ENCODE data around the gene ITPK1.

The ITPK1 gene

DNA sequence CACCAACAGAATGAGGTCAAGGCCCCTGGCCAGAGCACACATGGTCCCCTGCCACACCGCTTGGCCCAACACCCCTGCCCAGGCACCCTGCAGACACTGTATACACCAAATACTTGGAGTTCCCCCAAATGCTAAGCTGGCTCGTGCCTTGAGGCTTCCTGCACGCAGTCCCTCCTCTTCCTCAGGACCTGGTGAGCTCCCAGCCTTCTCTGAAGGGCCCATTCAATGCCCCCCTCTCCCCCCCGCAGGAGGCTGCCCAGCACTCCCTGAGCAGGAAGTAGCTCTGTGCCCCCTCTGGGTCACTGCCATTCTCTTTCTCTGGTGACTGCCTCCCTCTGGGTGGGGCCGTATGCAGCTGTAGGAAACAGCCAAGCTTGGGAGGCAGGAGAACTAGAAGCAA lies 75.3 kb downstream of the ITPK1 start:
- DNase-seq: no peak

DNA sequence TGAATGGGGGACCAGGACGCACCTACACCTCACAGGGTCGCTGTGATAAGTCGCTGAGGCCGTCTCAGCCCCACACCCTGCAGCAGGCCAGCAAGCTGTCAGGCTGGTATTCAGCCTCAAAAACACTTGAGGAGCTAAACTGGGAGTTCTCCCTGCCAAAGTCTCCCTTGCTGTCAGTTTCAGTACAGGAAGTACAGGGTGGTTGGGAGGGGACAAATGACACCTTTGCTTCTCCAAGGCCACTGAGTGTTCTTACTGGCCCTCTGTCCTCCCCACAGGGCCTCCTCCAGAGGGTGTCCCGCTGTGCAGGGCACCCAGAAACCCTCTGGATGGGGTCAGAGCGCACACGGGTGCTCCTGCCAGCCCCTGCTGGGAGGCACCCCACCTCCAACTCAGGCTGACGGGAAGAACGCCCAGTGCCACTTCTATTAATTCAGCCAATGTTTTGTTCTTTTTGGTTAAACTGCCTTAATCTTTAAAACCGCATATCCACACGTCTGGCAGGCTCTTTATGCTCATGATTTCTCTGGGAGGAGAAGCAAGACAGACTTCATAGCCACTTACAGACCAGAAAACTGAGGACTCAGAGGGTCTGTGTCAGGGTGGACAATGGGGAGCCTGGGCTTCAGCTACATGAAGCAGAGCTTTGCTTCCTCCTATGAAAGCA lies 75.9 kb downstream of the ITPK1 start:
- DNase-seq: no peak

DNA sequence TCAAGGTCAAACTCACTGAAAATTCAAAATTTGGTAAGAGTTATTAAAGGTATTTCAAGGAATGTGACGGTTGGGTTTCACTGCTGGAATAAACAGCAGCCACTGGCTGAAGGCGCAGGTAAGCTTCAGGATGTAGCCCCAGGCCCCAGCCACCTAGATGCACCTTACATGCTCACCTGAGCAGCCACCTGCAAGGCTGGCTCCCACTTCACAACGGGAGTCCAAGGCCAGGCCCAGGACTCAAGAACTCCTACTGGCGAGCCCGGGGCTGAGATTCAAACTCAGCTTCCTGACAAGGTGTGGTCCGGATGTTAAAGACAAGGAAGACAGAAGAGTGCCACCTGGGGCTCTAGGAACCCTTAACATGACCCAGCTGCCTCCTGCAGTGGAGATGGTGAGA lies 78.4 kb downstream of the ITPK1 start:
- no peak for DNase-seq

DNA sequence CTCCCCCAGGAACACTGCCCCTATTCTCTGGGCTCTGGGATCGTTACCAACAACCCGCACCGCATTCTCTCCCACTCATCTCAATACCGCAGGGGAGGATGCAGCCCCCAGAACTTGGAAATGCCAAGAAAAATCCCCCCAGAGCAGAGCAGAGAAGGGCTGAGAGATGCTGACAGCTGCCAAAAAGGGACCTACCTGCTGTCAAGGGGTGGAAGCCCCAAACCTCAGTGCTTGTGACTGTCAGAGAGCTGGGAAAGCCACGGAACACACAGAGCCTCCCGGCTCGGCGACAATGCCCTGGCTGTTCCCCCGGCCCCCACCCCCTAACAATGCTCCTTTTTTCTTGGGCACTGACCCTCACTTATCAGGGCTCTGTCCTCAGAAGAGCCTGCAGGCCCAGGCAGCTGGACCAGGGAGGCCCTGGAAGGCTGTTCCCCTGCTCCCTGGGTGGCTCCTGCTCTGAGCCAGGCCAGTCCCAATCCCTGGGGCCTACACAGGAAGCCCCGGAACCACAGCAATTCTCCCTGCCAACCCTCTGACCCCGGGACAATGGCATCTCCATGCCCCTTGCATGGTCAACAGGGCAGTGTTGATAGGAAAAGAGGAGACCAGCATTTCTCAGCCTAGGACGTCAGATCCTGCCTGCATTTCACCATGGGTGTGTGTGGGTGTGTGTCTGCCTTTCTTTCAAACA lies 78.9 kb downstream of the ITPK1 start:
- DNase-seq: no peak

DNA sequence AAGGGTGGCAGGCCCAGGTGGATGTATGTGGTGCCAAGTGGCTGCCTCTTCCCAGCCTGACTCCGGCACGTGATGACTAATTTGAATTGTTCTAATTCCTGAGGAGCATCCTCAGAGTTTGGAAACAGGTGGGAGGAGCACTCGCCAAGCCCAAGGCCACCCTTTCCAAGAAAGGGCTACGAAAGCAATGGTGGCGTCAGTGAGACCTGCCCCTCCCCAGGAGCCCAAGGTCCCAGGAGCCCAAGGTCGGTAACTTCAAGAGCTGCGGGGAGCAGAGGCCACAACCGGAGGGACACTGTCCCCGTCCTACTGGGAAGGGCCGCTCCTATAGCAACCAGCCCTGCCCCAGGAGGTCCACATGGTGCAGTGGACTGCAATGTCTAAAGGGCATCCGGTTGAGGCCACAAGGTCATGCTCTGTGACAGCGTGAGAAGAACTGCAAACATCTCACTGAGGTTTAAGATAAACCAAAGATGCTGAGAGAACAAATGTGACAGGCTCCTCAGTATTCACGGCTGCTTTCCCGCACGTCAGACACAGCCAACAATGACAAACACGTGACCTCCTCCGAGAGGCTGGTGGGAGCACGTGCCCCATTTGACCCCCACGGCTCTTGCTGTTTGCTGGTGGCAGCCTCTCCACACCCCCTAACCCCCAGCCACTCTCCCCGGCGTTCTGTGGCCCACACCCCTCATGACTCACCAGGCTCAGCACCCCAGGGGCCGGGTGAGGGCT lies 79.6 kb downstream of the ITPK1 start:
- no peak for DNase-seq

DNA sequence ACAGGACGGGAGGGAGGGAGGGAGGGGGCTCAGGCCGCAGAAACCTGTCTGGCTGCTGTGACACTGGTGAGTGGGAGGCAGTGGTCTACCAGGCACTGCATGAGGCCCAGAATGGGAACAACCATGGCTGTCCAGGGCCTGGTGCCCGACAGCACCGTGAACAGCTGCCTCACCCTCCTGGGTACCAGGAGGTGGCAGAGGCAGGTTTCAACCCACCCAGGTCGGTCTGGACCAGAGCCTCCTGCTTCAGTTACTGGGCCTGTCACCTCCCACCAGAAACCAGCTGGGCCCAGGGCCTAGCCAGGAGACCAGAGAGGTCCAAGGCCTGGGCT lies 80.2 kb downstream of the ITPK1 start:
- no peak for DNase-seq

DNA sequence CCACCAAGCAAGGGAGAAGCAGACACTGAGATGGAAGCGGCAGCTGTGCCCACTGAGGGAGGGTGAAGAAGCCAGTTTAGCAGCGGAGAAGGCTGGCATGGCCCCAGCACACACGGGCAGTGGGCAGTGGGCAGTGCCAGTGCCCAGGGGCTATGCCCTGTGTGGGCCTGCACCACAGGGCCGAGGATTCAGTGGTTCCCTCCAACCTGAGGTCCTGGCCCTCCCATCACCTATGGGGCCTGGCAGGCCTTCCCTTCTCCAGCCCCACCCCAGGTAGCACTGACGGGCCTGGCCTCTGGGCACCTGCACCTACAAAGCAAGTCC lies 81.1 kb downstream of the ITPK1 start:
- DNase-seq: no peak

DNA sequence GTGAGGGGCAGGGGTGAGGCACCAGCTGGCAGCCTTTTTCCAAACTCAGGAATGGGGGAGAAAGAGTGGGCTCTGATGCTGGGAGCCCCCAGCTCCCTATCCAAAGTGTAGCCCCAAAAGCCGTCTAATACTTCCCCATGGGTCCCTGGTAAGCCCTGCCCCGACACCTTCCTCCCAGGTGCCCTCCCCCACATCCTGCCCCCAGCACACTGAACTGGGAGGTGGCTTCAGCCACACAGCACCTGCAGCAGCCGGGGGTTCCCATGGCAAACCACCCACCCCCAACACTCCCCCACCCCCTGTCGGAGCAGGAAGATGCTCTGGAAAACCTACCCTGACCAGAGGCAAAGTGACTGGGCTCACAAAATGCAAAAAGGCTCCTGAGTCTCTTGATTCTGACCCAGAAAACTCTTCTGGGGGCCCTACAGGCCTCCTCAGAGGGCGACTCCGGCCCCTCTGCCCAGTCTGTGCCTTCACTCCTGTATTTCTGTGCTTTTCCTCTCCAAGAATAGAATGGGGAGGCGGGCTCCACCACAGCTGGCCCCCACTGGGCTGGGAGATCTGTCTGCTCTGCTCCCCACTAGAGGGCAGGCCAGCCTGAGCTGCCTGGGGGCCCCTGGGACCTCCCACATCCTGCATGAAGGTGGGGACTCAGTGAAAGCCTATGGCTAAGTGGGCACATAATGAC lies 81.6 kb downstream of the ITPK1 start:
- peak; percentile 10 for DNase-seq

DNA sequence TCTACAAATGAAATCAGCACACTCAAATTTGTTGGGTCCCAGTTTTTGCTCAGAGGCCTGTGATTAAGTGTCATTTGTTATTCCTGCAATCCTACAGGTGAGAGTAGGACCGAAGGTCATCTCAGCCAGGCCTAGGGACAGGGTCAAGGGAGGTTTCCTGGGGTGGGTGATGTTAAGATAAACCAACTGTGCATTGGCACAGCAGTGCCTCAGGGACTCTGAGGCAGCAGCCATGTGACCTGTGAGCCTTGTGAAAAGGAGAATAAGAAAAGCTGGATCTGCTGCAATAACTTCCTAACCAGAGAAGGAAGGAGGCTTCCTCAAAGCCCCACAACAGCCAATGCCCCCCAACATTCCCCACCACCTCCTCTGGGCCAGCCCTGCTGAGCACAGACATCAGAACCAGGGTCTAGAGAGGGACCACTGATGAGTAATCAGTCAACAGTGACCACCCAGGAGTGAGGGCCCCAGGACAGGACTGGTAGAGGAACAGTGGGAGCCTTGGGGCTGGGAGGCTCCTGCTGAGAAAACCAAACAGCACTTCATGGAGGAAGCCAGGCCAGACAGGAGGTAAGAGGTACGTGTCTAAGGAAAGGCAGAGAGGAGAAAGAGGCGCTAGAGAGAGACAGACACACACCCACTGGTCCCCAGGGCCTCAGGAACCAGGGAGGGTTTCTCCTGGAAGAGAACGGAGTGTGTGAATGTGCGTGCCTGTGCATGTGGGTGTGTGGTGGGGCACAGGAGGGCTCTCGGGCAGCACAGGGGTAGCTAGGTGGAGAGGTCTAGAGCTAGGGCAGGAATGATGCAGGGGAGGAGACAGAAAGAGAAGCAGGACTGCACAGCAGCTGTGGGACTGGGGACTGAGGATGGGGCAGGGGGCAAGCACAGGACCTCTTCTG lies 82.4 kb downstream of the ITPK1 start:
- no peak for DNase-seq

DNA sequence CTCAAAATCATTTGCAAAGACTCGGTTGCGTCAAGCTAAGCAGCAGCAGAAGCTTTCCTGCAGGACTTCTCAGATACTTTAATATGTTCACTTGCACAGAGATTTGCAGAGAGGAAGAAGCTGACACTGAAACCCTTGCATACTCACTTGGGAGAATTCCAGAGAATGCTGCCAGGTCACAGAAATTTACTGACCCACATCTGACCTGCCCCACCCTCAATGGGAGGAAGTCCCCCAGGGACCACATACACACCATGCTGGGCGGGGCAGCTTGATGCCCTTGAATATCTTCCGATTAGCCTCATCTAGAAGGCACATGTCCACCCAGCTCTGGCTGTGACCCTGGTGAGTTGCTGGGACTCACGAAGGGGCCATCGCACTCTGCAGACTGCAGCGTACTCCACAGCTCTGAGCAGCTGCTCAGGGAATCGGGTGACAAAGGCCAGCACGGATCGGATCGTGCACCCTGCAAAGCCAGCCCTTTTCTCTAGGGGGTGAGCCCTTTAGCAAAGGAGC lies 83.2 kb downstream of the ITPK1 start:
- DNase-seq: no peak

DNA sequence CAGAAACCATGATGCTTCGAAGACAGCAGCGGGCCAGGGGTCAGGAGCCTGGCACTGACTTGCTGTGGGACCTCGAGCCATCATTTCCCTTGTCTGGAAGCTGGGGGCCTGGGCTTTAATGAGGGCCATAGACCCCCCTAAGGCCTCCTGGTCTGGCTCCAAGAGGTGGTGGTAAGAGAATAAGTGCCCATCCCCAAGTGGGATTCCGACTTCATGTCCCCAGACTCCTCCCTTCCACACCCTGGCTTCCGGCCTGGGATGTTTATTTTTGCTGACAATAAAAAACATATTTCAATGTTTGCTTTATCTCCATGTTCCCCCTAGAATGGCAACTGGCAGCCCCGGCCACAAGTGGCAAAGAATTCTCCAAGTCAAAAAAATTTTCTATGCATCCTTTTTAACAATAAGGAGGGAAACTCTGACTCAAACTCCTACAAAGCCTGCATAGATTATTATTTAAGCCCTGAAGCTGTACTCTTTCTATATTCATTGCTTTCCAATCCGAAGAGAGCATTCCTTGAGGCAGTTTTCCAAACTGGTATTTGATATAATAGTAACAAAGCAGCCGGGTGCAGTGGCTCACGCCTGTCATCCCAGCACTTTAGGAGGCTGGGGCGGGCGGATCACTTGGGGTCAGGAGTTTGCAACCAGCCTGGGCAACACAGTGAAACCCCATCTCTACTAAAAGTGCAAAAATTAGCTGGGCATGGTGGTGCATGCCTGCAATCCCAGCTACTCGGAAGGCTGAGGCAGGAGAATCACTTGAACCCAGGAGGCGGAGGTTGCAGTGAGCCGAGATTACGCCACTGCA lies 84.0 kb downstream of the ITPK1 start:
- no peak for DNase-seq

DNA sequence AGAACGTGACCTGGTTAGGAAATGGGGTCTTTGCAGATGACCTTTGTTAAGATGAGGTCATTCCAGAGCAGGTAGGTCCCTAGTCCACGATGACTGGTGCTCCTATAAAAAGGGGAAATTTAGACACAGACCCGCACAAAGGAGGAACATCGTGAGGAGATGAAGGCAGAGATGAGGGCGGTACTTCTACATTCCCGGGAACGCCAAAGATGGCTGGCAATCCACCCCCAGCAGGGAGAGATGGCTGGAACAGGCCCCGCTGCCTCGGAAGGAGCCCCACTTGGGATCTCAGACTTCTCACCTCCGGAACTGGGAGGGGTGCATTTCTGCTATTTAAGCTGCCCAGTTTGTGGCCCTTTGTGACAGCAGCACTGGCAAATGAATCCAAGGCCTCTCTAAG lies 85.0 kb downstream of the ITPK1 start:
- DNase-seq: no peak

DNA sequence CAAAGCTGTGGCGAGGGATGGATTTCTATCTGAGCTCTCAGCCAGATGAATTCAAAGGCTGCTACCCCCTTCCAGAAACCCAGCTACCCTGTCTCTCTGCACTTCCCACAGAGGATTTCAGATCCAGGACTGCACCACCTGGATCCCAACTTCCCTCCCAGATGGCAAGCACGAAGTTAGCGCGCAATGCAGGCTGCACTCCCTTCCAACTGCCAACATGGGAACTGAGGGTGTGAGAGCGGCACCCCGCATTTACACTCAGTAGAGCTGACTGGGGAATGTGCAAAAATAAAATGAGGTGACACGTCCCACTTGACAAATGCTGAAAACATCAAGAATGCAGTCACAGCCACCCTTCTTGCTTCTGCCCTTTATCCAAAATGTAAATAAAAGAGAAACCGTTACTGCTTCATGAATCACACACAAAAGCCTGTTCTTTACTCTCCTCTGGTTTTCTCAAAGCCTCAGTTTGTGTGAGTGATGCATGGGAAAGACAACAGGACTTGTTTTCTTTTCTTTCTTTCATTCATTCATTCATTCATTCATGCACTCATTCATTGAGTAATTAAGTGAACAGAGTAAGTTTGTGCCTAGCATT lies 85.7 kb downstream of the ITPK1 start:
- no peak for DNase-seq

DNA sequence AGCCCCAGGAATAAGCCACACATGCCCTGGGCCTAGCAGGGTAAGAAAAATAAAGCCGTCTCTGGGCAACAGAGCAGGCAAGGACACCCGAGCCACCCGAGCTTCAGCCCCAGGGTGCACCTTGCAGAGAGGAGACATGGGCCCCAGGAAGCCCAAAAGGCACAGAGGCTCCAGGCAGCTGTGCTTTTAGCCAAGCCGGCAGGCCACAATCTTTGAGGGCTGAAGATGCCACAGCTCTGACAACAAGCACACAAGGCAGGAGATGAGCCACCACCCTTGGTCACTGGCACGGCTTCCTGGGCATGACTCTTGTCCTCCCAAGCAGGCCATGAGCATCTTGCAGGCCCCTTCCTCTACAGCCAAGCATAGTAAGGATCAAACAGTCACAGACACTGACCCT lies 86.3 kb downstream of the ITPK1 start:
- DNase-seq: no peak

DNA sequence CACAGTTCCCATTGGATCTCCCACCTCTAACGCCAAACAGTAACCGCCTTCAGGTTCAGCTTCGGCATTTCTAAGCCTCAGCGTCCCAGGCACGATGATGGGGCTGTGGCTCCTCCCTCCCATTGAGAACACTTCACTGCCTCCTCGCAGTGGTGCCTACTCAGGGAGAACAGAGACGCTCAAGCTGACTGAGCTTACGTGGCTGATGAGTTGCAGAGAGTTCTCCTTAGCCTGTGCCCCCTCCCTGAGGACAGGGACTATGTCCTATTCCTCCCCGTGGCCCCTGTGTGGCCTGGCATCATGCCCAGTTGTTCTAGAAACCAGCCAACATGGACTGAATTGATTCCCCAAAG lies 87.0 kb downstream of the ITPK1 start:
- DNase-seq: no peak

DNA sequence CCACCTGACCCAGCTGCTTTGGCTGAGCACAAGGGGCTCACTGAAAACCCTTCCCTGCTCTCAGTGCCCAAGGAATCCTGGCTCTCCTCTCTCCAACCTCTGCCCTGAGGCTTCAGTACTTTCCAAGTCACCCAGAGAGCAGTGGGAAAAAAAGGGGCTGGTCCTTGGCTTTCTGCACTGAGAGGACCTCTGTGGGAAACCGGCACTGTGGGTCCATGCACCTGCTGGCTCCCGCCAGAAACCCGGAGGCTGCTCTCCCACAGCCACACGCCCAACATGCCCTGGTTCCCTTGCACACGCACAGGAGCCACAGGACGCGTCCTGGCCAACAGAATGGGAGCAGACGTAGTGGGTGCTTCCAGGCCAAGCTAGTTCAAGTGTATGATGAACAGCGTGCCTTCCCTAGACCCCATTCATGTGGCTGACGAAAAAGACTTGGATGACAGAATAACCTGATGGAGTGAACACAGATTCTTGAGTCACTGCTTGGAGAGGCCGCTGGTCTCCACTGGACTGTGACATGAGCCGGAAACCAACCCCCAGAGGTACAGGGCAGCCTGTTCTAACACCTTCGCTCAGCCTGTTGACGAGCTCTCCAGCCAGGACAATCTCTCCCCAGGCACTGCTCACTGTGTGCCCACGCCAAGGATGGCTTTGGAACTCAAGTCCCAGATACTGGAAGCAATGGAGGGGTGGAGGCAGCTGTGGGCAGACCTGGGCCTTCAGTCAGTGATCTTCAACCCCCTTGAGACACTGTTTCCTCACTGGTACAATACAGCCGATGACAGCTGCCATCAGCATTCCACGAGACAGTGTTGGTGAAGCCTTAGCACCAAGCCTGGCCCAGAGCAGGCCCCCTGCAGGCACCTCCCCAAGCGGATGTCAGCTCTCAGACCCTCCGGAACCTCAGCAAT lies 87.7 kb downstream of the ITPK1 start:
- DNase-seq: no peak

DNA sequence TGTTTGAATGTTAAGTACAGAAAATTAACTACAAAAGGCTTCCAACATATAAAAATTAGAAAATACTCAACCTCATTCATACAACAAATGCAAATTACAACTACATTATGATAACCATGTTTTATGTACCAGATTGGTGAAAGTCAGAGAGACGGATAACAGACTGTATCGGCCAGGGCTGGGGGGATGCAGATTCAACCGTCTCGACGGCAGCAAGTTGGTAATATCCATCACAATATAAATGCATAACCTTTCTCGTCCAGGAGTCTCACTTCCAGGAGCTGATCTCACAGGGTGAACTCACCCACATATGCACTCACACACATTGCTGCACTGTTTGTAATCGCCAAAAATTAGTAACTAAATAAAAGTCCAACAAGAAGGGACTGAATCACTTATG lies 89.4 kb downstream of the ITPK1 start:
- DNase-seq: no peak

DNA sequence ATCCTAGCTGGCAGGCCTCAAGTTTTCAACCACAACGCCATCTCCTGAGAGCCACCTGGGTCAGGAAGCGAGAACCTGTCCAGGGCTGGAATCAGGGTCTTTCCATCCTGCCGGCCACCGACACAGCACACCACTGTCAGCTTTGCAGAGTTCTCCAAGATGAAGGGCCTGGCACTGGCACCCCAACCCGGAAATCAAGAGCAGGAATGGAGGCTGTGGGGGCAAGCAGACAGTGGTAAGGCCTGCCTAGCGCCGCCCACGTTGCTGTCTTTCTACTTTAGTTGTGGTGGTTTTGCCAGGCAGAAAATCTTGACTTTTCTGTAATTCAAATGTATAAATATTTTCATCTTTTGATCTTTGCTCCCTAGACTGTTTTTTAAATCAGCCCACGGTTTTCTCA lies 90.7 kb downstream of the ITPK1 start:
- no peak for DNase-seq

DNA sequence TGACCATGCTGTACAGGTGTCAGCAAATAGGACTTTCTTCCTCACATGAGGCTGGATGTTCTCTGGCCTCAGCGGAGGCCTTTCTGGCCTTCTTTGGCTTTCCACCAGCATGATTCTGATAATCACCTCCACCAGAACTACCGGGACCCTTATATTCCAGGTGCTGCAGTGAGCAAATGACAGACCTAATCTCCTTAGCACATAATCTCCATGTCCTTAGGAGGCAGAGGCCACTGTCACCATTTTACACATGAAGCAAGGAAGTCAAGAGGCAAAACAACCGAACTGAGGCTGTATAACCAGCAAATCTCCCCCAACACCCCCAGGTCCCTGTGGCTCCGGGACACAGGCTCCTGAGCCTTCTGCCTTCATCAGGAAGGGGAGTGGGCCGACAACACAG lies 91.2 kb downstream of the ITPK1 start:
- DNase-seq: no peak

DNA sequence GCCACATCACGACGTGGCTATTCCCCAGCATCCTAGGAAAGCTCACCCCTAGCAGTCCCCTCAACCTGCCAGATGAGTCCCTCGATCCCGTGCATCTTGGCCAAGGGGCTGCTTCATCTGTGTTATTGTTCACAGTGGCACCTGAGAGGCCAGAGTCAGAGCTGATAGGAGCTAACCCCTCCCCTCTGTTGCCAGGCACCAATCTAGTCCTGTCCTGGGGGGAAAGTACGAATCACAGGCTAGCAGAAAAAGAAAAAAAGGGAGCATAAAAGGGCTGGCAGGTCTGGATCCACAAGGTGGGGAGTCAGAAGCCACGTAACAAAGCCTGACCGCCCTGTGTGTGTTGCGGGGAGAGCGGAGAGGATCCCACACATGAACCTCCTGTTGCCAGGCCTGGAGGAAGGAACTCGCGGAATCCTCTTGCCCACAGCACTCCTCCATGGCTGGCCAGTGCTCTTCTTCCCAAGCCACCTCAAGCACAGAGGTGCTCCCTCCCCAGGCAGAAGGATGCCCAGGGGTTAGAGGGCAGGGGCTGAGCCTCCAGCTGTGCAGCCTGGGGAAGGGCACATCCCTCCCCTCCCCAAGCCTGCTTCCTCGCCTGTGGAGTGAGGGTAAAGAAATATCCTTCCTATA lies 91.8 kb downstream of the ITPK1 start:
- no peak for DNase-seq
